H4 (cell line): Measurements from ENCODE around the gene EFNA1. TPM values are rescaled to one million over a fixed set of nuclear protein-coding genes. Genes with fewer than 3 reads are reported as not detected.
"Not testable (repeated sequence)": the region's sequence is repeated elsewhere in the genome, so short reads cannot be mapped to it uniquely, and the experiment has no call there.

Experiments
- DNase-seq: peaks from one replicate; pipeline ENCODE4 v3.0.0-alpha.2; 2015; ENCODE audit warnings: low spot score
- total RNA-seq: library from RNA; depleted of rRNA; stranded (reverse); fragments of >200 nt; shearing (Covaris generic); gene quantifications from 2 replicates; pipeline ENCODE4 v1.2.3, GENCODE V29; 2014

The EFNA1 gene
- total RNA-seq, 1 experiment from 2014 or later: 28.0 TPM

- no peak for DNase-seq
These were observed 35.5 kb upstream of the EFNA1 start for GRCh38 chr1:155092131-155092530.

- DNase-seq: no peak
These were observed 35.0 kb upstream of the EFNA1 start for GRCh38 chr1:155092641-155093040.

DNA sequence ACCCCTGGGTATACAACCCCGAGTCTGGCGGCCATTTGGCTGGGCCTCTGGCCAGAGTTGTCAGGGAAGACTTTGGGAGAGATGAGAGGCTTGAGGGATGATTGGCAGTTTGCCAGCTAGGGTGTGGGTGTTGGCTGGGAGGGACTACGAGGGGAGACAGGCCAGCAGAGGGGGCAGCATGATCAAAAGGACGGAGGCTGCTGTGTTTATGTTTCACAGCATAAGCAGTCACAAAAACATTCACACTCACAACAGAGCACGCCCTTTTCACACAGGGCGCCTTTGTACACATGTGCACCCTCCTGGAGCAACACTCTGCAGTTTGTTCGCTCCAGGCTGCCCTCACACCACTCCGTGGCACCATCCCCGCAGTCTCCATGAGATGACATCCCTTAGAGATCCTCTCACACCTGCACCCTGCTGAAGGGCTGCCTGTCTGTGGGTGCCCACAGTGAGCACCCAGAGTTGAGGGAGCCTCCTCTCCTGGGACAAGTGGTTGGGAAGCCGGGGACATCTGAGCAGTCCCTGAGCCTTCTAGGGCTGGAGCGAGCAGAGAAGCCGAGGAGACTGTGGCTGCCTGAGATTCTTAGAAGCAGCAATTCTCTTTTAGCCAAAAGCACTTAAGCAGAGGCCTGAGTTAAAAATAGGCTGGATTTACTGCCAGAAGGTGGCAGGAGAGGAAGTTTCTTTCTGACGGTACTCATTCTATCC lies 33.6 kb upstream of the EFNA1 start:
- DNase-seq: no peak

DNA sequence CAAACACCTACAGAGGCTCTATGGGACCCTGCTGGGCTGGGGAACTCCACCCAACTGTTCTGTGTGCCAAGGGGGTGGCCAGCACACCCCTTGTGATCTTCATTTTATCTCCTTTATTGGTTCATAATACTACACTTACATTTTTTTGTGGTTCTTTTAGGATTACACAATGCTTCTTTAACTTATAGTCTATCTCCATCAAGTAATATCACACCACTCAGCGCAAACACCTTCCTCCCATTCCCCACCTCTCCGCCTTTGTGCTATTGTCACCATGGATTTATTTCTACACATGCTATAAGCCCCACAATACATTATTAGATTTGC lies 33.1 kb upstream of the EFNA1 start:
- DNase-seq: no peak

- no peak for DNase-seq
These were observed 28.3 kb upstream of the EFNA1 start for GRCh38 chr1:155099331-155099730.

GRCh38 chr1:155103325-155103724 lies 24.4 kb upstream of the EFNA1 start:
- no peak for DNase-seq

DNA sequence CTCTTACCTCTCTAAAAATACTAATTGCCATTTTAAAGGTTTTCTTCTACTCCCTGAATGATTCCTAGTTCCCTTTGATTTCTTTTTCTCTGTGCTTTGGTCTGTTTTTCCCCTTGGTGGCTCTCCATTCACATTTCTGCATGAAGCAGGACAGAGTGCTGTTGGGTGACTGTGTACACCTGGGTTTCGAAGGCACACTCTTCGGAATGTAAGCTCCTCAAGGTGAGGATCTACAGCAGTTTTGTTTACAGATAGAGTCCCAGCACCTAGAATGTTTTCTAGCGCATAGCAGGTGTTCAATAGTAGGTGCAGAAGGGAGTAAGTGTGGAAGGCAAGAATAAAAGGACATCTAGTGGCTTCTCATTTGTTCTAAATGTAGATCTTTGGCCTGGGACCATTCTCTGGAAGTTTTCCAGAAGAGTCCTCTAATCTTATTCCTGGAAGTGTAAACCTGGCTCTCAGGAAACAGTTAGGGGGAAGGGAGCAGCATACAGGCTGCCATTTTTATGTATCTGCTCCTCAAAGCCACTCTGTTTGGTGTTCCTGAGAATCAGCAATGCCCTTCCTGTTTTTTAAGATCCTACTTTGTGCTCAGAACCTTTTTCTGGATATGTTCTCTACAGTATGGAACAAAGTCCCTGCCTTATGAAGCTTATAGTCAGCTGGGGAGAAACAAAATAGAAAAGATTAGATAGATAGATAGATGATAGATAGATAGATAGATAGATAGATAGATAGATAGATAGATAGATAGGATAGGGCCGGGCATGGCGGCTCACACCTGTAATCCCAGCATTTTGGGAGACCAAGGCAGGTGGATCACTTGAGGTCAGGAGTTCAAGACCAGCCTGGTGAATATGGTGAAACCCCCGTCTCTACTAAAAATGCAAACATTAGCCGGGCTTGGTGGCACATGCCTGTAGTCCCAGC lies 22.8 kb upstream of the EFNA1 start:
- DNase-seq: no peak

GRCh38 chr1:155105604-155106011 lies 22.1 kb upstream of the EFNA1 start:
- DNase-seq: no peak

DNA sequence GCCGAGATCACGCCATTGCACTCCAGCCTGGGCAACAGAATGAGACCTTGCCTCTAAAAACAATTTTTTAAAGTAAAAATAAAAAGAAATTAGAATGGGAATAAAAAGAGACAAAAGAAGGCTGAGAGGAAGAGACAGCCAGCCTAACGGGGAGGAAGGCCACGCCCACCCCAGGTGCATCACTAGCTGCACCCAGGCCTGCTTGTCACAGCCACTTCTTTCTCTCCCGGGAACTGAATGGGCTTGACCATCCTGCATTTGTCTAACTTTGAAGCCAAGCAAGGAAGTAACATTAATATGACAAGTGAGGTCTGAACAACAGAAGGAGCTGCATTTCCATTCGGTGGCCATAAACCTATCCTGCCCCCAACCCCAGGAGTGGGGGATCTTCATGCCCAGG lies 20.8 kb upstream of the EFNA1 start:
- DNase-seq: no peak

DNA sequence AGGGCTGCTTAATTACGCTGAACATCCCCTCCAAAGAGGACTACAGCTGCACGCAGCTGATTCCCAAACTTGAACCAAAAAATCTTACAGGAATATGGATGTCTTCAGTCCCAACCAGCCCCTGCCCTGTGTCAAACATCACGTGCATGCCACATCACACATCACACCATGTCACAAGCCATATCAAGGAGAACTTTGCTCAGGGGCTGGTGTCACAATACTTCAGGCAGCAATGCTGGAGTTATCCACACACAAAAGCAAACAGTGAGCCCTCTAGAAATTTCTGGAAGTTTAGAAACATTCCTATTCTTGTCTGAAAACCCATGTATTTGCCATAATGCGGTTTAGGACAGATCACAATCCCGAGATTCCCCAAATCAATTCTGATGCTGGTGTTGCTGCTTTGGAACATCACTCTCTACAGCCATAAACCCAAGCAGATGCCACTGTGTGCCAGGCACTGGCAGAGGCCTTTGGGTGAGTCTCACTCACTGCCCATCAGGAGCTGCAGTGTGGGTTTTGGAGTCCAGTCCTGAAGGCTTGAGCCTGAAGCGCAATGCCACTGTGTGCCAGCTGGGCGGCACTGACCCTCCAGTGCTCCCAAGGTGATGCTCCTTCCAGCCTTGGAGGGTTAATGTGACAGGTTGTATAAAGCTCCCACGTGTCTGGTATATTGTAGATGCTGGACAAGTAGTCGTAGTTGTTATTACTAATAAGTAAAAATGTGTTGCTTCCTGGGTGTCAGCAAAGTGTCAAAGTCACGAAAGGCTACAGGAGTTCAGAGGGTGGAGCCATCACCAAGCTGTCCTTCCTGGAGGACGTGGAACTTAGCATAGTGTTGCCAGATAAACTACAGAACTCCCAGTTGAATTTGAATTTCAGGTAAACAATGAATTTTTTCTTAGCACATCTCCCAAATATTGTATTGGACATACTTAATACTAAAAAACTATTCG lies 20.1 kb upstream of the EFNA1 start:
- DNase-seq: no peak

GRCh38 chr1:155108296-155108695 lies 19.4 kb upstream of the EFNA1 start:
- no peak for DNase-seq

DNA sequence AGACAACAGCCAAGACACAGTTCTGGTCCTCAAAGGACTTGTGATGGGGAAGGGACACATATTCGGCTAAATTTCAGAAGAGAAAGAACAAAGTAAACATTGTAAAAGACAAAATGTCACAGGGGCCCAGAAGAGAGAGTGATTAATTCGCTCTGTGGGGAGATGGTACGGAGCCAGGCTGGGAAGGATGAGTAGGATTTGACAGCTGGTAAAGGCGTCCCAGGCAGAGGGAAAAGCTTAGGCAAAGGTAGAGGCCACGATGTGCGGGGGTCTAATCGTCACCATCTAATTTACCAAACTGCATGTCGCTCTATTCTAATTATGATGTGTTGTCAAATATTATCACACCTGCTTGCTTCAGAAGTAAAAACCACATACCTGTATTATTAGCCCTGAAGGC lies 17.3 kb upstream of the EFNA1 start:
- DNase-seq: no peak

DNA sequence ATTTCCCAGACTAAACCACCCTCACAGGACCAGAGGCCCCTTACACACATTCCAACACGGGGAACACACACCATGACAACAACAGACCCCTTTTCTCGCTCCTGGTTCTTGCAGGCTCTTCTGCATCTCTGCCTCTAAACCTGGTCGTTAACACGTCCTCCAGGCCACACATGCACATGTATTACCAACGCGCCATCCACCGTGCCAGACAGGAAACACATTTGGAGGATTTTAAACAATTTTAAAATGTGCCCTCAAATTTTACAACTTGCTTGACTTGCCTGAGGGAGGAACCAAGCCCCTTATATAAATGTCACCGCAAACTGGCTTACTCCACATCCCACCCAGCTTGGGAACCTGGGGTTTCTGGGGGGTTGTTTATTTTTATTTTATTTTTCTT lies 16.9 kb upstream of the EFNA1 start:
- no peak for DNase-seq

- no peak for DNase-seq
These were observed 14.2 kb upstream of the EFNA1 start for GRCh38 chr1:155113450-155113980.

DNA sequence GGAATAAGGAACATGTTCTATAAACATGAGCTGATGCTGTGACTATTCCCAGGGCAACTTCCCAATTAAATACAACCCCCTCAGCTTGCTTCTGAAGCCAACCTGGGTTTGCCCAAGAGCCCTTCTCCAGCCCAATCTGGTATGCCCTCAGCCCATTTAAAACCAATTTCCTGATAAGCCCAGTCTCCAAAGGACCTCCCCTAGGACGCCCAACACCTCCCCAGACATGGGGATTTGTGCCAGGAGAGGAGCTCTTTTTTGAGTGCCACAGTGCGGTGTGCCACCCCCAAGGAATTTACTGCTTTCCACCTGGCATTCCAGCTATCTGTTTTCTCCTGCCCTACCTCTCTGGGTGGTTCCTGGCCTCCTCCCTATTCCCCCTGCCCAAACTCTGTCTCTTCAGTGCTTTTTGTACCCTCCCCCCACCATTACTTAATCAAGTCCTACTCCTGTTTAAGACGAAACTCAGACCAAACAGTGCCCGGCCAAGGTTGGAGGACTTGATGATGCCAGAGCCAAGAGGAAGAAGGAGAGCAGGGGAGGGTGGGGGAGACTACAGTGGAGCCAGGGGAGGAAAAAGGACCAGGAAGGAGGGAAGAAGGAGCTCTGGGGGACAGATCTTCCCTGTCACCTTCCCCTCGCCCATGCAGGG lies 11.4 kb upstream of the EFNA1 start:
- DNase-seq: no peak

GRCh38 chr1:155117610-155118009 lies 10.1 kb upstream of the EFNA1 start:
- DNase-seq: no peak

- not testable (repeated sequence) for DNase-seq
These were observed 9.6 kb upstream of the EFNA1 start for GRCh38 chr1:155118090-155118489.

- no peak for DNase-seq
These were observed 7.4 kb upstream of the EFNA1 start for GRCh38 chr1:155120253-155120652.

- DNase-seq: no peak
These were observed 6.4 kb upstream of the EFNA1 start for GRCh38 chr1:155121249-155121648.

DNA sequence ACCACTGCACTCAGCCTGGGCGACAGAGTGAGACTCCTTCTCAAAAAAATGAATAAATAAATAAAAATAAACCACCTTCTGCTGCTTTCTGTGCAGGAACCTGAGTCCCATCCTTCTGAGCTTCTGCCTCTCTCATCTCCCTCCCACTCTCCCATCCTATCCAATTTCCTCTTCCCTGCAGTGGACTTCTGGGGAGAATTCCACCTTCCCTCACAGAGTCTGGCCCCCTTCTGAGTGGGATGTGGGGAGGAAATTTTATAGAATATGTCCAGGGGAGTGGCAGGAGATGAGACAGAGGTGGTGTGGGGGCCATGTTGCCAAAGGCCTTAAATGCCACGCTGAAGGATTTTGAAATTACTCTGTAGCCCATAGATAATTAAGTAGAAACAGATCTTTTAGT lies 5.4 kb upstream of the EFNA1 start:
- DNase-seq: no peak

GRCh38 chr1:155123801-155124200 lies 3.9 kb upstream of the EFNA1 start:
- DNase-seq: no peak
